ENCODE results near the gene SEMA3C.

SEMA3C gene

GRCh38 chr7:80918909-80919721, at the start of gene SEMA3C:
TSS of gene SEMA3C (minus strand) at chr7:80919051. CDS start at chr7:80916781, 2,270 bp downstream.
- no peak for DNase-seq (ENCODE audit: low read depth in 2 of 2)

GRCh38 chr7:80968606-80969005, 49.8 kb upstream of the SEMA3C start:
- DNase-seq (ENCODE audit: low read depth in 2 of 2) = no peak

GRCh38 chr7:80967917-80968297, 49.1 kb upstream of the SEMA3C start:
- DNase-seq (ENCODE audit: low read depth in 2 of 2) = no peak

GRCh38 chr7:80967071-80967916, 48.4 kb upstream of the SEMA3C start:
- no peak for DNase-seq (ENCODE audit: low read depth in 2 of 2)

GRCh38 chr7:80960244-80960795, 41.5 kb upstream of the SEMA3C start:
- DNase-seq (ENCODE audit: low read depth in 2 of 2) = no peak

GRCh38 chr7:80957226-80957777, 38.5 kb upstream of the SEMA3C start:
- DNase-seq (ENCODE audit: low read depth in 2 of 2) = no peak

GRCh38 chr7:80954191-80954590, 35.3 kb upstream of the SEMA3C start:
- no peak for DNase-seq (ENCODE audit: low read depth in 2 of 2)

- no peak for DNase-seq (ENCODE audit: low read depth in 2 of 2)
These were observed 31.7 kb upstream of the SEMA3C start for GRCh38 chr7:80950550-80950967.

GRCh38 chr7:80949449-80949848, 30.6 kb upstream of the SEMA3C start:
- no peak for DNase-seq (ENCODE audit: low read depth in 2 of 2)

GRCh38 chr7:80946858-80947257, 28.0 kb upstream of the SEMA3C start:
- DNase-seq (ENCODE audit: low read depth in 2 of 2) = no peak

GRCh38 chr7:80945976-80946375, 27.1 kb upstream of the SEMA3C start:
- no peak for DNase-seq (ENCODE audit: low read depth in 2 of 2)

- DNase-seq (ENCODE audit: low read depth in 2 of 2) = no peak
These were observed 24.5 kb upstream of the SEMA3C start for GRCh38 chr7:80943342-80943741.

GRCh38 chr7:80942261-80943041, 23.6 kb upstream of the SEMA3C start:
- DNase-seq (ENCODE audit: low read depth in 2 of 2) = no peak

GRCh38 chr7:80941208-80941758, 22.4 kb upstream of the SEMA3C start:
- DNase-seq (ENCODE audit: low read depth in 2 of 2) = no peak

- no peak for DNase-seq (ENCODE audit: low read depth in 2 of 2)
These were observed 21.8 kb upstream of the SEMA3C start for GRCh38 chr7:80940539-80941207.

GRCh38 chr7:80937336-80937735, 18.5 kb upstream of the SEMA3C start:
- DNase-seq (ENCODE audit: low read depth in 2 of 2) = no peak

GRCh38 chr7:80935991-80936780, 17.3 kb upstream of the SEMA3C start:
- DNase-seq (ENCODE audit: low read depth in 2 of 2) = no peak

- DNase-seq (ENCODE audit: low read depth in 2 of 2) = no peak
These were observed 15.5 kb upstream of the SEMA3C start for GRCh38 chr7:80934321-80934720.

- DNase-seq (ENCODE audit: low read depth in 2 of 2) = no peak
These were observed 13.7 kb upstream of the SEMA3C start for GRCh38 chr7:80932536-80932935.

- no peak for DNase-seq (ENCODE audit: low read depth in 2 of 2)
These were observed 10.8 kb upstream of the SEMA3C start for GRCh38 chr7:80929619-80930018.
